H9 (cell line): ENCODE results near the gene CDH23. TPM values are rescaled to one million over a fixed set of nuclear protein-coding genes. Genes with fewer than 3 reads are reported as not detected.

Experiments
- DNase-seq: peaks from one replicate; pipeline ENCODE4 v3.0.0-alpha.2; 2017
- H2AFZ ChIP-seq: one replicate; pipeline ENCODE4 v1.6.1; 2013; ENCODE audit warnings: mild to moderate bottlenecking, low read length, control low read depth, moderate library complexity
- H2AK5ac ChIP-seq: 2 replicates; pipeline ENCODE4 v1.6.1; 2013; ENCODE audit warnings: low read length, control low read depth, mixed read lengths; ENCODE audit not compliant: insufficient read length
- H2BK120ac ChIP-seq: one replicate; pipeline ENCODE4 v1.6.1; 2013; ENCODE audit warnings: low read depth, mild to moderate bottlenecking, low read length, control low read depth, inconsistent platforms; ENCODE audit not compliant: poor library complexity, severe bottlenecking
- H2BK12ac ChIP-seq: 2 replicates; pipeline ENCODE4 v1.6.1; 2013; ENCODE audit warnings: low read length, control low read depth, mixed read lengths, low read depth; ENCODE audit not compliant: insufficient read length
- H2BK15ac ChIP-seq: 2 replicates; pipeline ENCODE4 v1.6.1; 2013; ENCODE audit warnings: low read depth, low read length, control low read depth
- H2BK20ac ChIP-seq: one replicate; pipeline ENCODE4 v1.6.1; 2013; ENCODE audit warnings: low read depth, mild to moderate bottlenecking, low read length, control low read depth, inconsistent platforms; ENCODE audit not compliant: poor library complexity, severe bottlenecking
- H2BK5ac ChIP-seq: 2 replicates; pipeline ENCODE4 v1.6.1; 2013; ENCODE audit warnings: low read length, control low read depth, mixed read lengths; ENCODE audit not compliant: insufficient read length
- H3K14ac ChIP-seq: 2 replicates; pipeline ENCODE4 v1.6.1; 2013; ENCODE audit warnings: low read length, control low read depth; ENCODE audit not compliant: insufficient read depth
- H3K18ac ChIP-seq: 2 replicates; pipeline ENCODE4 v1.6.1; 2013; ENCODE audit warnings: low read depth, mild to moderate bottlenecking, mixed read lengths, low read length, control low read depth; ENCODE audit not compliant: insufficient read length
- H3K23ac ChIP-seq: 2 replicates; pipeline ENCODE4 v1.6.1; 2013; ENCODE audit warnings: low read length, control low read depth, mixed read lengths, low read depth; ENCODE audit not compliant: insufficient read length
- H3K23me2 ChIP-seq: 2 replicates; pipeline ENCODE4 v1.6.1; 2013; ENCODE audit warnings: low read depth, mild to moderate bottlenecking, mixed read lengths, low read length, control low read depth; ENCODE audit not compliant: insufficient read length, poor library complexity, severe bottlenecking
- H3K27ac ChIP-seq: 2 replicates; pipeline ENCODE4 v1.5.1; 2013; ENCODE audit warnings: low read length, control low read depth, mixed read lengths, low read depth; ENCODE audit not compliant: insufficient read length
- H3K27me3 ChIP-seq: 2 replicates; pipeline ENCODE4 v1.6.1; 2013; ENCODE audit warnings: low read length, control low read depth, inconsistent platforms; ENCODE audit not compliant: insufficient read depth
- H3K4ac ChIP-seq: 2 replicates; pipeline ENCODE4 v1.6.1; 2013; ENCODE audit warnings: low read depth, mild to moderate bottlenecking, control low read depth, inconsistent platforms, low read length, moderate library complexity
- H3K4me1 ChIP-seq: 2 replicates; pipeline ENCODE4 v1.6.1; 2013; ENCODE audit warnings: low read length, control low read depth, inconsistent platforms; ENCODE audit not compliant: insufficient read depth
- H3K4me2 ChIP-seq: 2 replicates; pipeline ENCODE4 v1.6.1; 2013; ENCODE audit warnings: low read length, control low read depth, mixed read lengths; ENCODE audit not compliant: insufficient read length, insufficient read depth
- H3K56ac ChIP-seq: 2 replicates; pipeline ENCODE4 v1.6.1; 2013; ENCODE audit warnings: low read depth, mild to moderate bottlenecking, mixed read lengths, low read length, control low read depth; ENCODE audit not compliant: insufficient read length
- H3K79me1 ChIP-seq: 2 replicates; pipeline ENCODE4 v1.6.1; 2013; ENCODE audit warnings: low read depth, mild to moderate bottlenecking, moderate library complexity, low read length, control low read depth, inconsistent platforms; ENCODE audit not compliant: insufficient read depth, poor library complexity, severe bottlenecking
- H3K79me2 ChIP-seq: 2 replicates; pipeline ENCODE4 v1.6.1; 2013; ENCODE audit warnings: low read length, control low read depth, inconsistent platforms; ENCODE audit not compliant: insufficient read depth
- H3K9ac ChIP-seq: 2 replicates; pipeline ENCODE4 v1.6.1; 2013; ENCODE audit warnings: low read length, control low read depth, mixed read lengths; ENCODE audit not compliant: insufficient read length; ENCODE audit errors: extremely low read depth
- H3K9me3 ChIP-seq: one replicate; pipeline ENCODE4 v1.6.1; 2013; ENCODE audit warnings: low read depth, low read length, inconsistent platforms; ENCODE audit not compliant: control insufficient read depth
- H3T11ph ChIP-seq: one replicate; pipeline ENCODE4 v1.6.1; 2013; ENCODE audit warnings: mild to moderate bottlenecking, low read length, control low read depth, inconsistent platforms
- H4K20me1 ChIP-seq: one replicate; pipeline ENCODE4 v1.6.1; 2013; ENCODE audit not compliant: control insufficient read depth, insufficient read length, insufficient read depth
- H4K5ac ChIP-seq: 2 replicates; pipeline ENCODE4 v1.6.1; 2013; ENCODE audit warnings: low read depth, mild to moderate bottlenecking, mixed read lengths, low read length, control low read depth; ENCODE audit not compliant: insufficient read length
- H4K8ac ChIP-seq: replicated peaks from 2 replicates; pipeline ENCODE4 v1.6.1; 2013; ENCODE audit warnings: low read length, control low read depth, mixed read lengths, low read depth; ENCODE audit not compliant: insufficient read length
- H4K91ac ChIP-seq: 2 replicates; pipeline ENCODE4 v1.6.1; 2013; ENCODE audit warnings: low read depth, mild to moderate bottlenecking, moderate library complexity, mixed read lengths, low read length, control low read depth; ENCODE audit not compliant: insufficient read length
- H3K27ac Mint-ChIP-seq, 3 experiments: 2 replicates in 2 of 3; 3 replicates in 1 of 3; pipeline ENCODE4 v1.8.0; 2020 to 2021; ENCODE audit warnings: mixed read lengths in 3 of 3, mild to moderate bottlenecking in 1 of 3, moderate library complexity in 1 of 3
- H3K27me3 Mint-ChIP-seq: 2 replicates; pipeline ENCODE4 v1.8.0; 2021; ENCODE audit warnings: low read depth, mild to moderate bottlenecking, moderate library complexity, mixed read lengths
- H3K36me3 Mint-ChIP-seq, 3 experiments: 2 replicates in 2 of 3; 3 replicates in 1 of 3; pipeline ENCODE4 v1.8.0; 2020 to 2021; ENCODE audit warnings: low read depth in 3 of 3, mixed read lengths in 3 of 3; ENCODE audit not compliant: insufficient read depth in 1 of 3
- H3K4me1 Mint-ChIP-seq, 2 experiments: 2 replicates each; pipeline ENCODE4 v1.8.0; 2020; ENCODE audit warnings: mixed read lengths in 2 of 2
- H3K4me3 Mint-ChIP-seq, 2 experiments: 2 replicates in 1 of 2; 3 replicates in 1 of 2; pipeline ENCODE4 v1.8.0; 2020 to 2021; ENCODE audit warnings: mild to moderate bottlenecking in 2 of 2, mixed read lengths in 2 of 2, moderate library complexity in 1 of 2
- H3K9me3 Mint-ChIP-seq, 2 experiments: 2 replicates in 1 of 2; 3 replicates in 1 of 2; pipeline ENCODE4 v1.8.0; 2020; ENCODE audit warnings: mild to moderate bottlenecking in 2 of 2, mixed read lengths in 2 of 2, moderate library complexity in 1 of 2
- CTCF ChIP-seq: fragments of 200-600 bp; sonication (generic); conservative IDR thresholded peaks from 3 replicates; pipeline ENCODE4 v1.8.0; 2021; ENCODE audit warnings: antibody characterized with exemption, mild to moderate bottlenecking
- WGBS: extraction: QIAGEN DNeasy Blood & Tissue Kit; methylation state at CpG from one replicate; pipeline ENCODE4 v1.1.7; 2013; ENCODE audit warnings: missing lambda C conversion rate, low lambda C conversion rate, mixed read lengths; ENCODE audit not compliant: insufficient read length; ENCODE audit errors: extremely low coverage; 5-methylcytosine and 5-hydroxymethylcytosine counted together
- total RNA-seq: library from RNA; stranded (reverse); gene quantifications from 2 replicates; pipeline ENCODE4 v1.2.1, GENCODE V29; 2021

The CDH23 gene
- total RNA-seq, 1 experiment from 2014 or later: 2.1 TPM

- H3K23ac ChIP-seq: no peak overlapping the region
- no peak overlapping the region for H3K4ac ChIP-seq
- H3K4me1 Mint-ChIP-seq: peaks cover 2 to 8% of the 10 kb centered on the region in 2 experiments; a peak in 3 of 4 replicates
- no peak overlapping the region for H4K8ac ChIP-seq
- no peak overlapping the region; the same call in 1 of the 2 replicates for H3K14ac ChIP-seq
- no peak overlapping the region for H3K4me2 ChIP-seq
- H3K9ac ChIP-seq: no peak overlapping the region
- no peaks in the 10 kb centered on the region for H3K79me1 ChIP-seq
- no peaks in the 10 kb centered on the region for H4K20me1 ChIP-seq
- no peaks in the 10 kb centered on the region for H3K79me2 ChIP-seq
- H2BK12ac ChIP-seq: no peak overlapping the region
- H3K9me3 Mint-ChIP-seq: peaks cover 6 to 11% of the 10 kb centered on the region in 2 experiments
- H2BK15ac ChIP-seq: no peak overlapping the region
- no CpG with 5 or more reads among the region's 7 CpGs for WGBS
- H3K4me1 ChIP-seq: no peaks in the 10 kb centered on the region
- H2AK5ac ChIP-seq: no peak overlapping the region
- H3K27ac ChIP-seq: no peak overlapping the region
- H3K9me3 ChIP-seq: no peaks in the 10 kb centered on the region
- H4K5ac ChIP-seq: no peak overlapping the region
- no peak for DNase-seq
- peaks cover 4% of the 10 kb centered on the region for H3K27me3 Mint-ChIP-seq
- no peak overlapping the region for H2BK120ac ChIP-seq
- H3K23me2 ChIP-seq: no peaks in the 10 kb centered on the region
- H3K27ac Mint-ChIP-seq: no peak overlapping the region
- H2BK20ac ChIP-seq: no peak overlapping the region
- H3K36me3 Mint-ChIP-seq: peaks cover 4 to 5% (median 4%) of the 10 kb centered on the region in 3 experiments
- no peaks in the 10 kb centered on the region for H3K27me3 ChIP-seq
- H3K56ac ChIP-seq: no peak overlapping the region
- H3K4me3 Mint-ChIP-seq: no peak overlapping the region
- H2BK5ac ChIP-seq: no peak overlapping the region
- no peak overlapping the region for H3K18ac ChIP-seq
- no peak for TF ChIP-seq CTCF
- no peak overlapping the region for H2AFZ ChIP-seq
- no peak overlapping the region for H4K91ac ChIP-seq
- no peak overlapping the region for H3T11ph ChIP-seq
Measured at GRCh38 chr10:71692598-71693306, 296.0 kb downstream of the CDH23 start.
